Ovary (tissue), 3 donors: Measurements from ENCODE around the gene FGF2.

Experiments
- CTCF ChIP-seq, 3 donors: fragments of 450-650 bp in 2 of 3; fragments of 200-600 bp in 1 of 3; IDR thresholded peaks; one replicate each; pipeline versions ENCODE4 v1.5.1 to v1.8.0; 2016 to 2022; ENCODE audit warnings: antibody characterized with exemption in 3 of 3, mild to moderate bottlenecking in 1 of 3
- EP300 ChIP-seq: sonication (generic); formaldehyde crosslinking; IDR thresholded peaks from one replicate; pipeline ENCODE4 v1.6.1; 2017; ENCODE audit warnings: antibody characterized with exemption
- POLR2A ChIP-seq: fragments of 450-650 bp; IDR thresholded peaks from one replicate; pipeline ENCODE4 v1.6.1; 2017; ENCODE audit warnings: antibody characterized with exemption, mild to moderate bottlenecking, moderate library complexity
- donor health status: DM: no; HTN: no; CAD: no.

GRCh38 chr4:122832732-122833131, 6.1 kb downstream of the FGF2 start:
- TF ChIP-seq CTCF (IDR thresholded peaks at IDR 0.05) (no peak), EP300 (no peak), POLR2A (no peak)
